DMS79 treated with DMSO at 0.1 percent for 48 hours (cell line): ENCODE data around the gene RLN1.
"Not testable (repeated sequence)": the region's sequence is repeated elsewhere in the genome, so short reads cannot be mapped to it uniquely, and the experiment has no call there.

Experiments
- DNase-seq: peaks from one replicate; lab custom pipeline; 2025; lab: John Stamatoyannopoulos, UW

RLN1 gene

DNA sequence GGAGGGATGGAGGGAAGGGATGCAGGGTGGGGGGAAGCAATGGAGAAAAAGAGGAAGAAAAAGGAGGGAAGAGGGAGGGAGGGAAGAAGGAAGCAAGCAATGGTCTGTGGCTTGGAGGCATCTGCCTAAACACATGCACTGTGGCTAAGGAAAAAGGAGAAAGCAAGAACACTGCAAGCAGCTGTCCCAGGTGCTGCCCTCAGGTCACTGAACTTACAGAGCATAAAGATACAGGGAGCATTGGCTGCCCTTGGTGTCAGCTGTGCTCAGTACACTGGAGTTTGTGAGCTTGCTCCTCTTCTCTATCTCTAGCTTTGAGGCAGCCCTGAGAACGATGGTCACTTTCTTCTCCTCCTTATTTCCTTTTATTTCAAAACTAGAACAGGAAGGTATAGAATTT, 18.1 kb downstream of the RLN1 start:
- not testable (repeated sequence) for DNase-seq

DNA sequence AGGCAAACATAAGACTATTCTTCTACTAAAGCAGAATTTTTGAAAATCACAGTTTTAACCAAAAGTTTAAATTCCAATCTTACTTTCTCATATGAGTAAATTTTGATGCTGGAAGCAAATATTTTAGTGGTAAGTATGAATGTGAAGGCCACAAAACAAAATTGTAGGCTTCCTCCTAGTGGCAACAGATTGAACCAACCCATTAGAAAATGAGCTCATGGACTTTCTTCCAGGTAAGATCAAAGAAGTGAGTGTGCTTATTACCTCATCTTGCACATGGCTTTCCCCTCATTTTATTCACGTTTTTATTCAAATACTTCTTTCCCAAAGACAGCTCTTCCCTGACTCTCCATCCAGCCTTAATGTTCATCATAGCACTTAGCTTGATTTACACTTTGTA, 18.6 kb downstream of the RLN1 start:
- DNase-seq = no peak

DNA sequence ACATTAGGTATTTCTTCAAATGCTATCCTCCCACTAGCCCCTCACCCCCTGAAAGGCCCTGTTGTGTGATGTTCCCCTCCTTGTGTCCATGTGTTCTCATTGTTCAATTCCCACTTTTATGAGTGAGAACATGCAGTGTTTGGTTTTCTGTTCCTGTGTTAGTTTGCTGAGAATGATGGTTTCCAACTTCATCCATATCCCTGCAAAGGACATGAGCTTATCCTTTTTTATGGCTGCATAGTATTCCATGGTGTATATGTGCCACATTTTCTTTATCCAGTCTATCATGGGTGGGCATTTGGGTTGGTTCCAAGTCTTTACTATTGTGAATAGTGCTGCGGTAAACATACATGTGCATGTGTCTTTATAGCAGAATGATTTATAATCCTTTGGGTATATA, 23.3 kb downstream of the RLN1 start:
- DNase-seq = not testable (repeated sequence)

DNA sequence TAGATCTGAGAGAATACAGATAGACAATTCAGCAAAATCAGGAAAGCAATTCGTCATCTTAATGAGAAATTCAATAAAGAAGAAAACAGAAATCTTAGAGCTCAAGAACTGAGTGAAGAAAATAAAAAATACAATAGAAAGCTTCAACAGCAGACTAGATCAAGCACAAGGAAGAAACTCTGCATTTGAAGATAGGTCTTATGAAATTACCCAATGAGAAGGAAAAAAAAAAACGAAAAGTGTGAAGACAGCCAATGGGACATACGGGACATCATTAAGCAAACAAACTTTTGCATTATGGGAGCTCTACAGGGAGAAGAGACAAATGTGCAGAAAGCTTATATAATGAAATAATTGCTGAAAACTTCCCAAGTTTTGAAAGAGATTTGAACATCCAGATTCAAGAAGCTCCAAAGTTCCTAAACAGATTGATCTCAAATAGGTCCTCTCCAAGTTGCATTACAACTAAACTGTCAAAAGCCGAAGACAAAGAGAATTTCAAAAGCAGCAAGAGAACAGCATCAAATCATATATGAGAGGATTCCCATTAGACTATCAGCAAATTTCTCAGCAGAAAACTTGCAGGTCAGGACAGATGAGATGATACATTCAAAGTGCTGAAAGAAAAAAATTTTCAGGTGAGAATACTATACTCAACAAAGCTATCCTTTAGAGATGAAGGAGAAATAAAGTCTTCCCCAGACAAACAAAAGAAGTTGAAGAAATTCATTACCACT, 24.3 kb downstream of the RLN1 start:
- no peak for DNase-seq

DNA sequence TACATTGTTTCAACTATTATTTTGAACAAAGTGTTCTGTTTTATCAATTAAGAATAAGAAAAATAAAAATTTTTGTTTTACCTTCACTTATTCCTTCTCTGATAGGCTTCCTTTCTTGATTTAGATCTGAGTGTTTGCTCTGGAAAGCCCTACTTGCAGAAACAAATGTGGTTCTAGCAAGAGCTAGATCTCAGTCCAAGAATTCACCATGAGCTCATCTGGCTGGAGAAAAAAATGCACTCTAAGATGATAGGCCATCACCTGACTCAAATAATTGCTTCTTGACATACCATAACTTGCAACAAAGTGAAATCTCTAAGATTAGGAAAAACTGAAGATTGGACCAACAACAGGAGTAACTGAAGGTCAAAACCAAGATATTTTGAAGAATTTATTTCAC, 28.8 kb downstream of the RLN1 start:
- DNase-seq = no peak

DNA sequence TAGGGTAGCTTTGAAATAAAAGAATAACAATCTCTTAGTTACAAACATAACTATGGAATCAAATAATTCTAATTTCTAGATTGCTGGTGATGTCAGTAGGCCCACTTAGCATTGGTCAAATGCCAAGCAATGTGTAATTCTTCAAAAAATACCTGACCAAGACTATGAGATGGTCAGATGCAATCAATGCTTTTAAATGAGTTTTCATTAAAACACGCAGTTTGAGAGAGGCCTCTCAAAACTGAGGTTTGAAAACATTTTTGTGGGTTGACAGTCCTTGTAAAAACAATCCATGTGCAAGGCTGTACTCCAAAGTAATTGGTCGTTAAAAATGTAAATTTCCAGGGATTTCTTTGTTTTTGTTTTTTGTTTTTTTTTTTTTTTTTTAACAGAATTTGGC, 33.9 kb downstream of the RLN1 start:
- no peak for DNase-seq

DNA sequence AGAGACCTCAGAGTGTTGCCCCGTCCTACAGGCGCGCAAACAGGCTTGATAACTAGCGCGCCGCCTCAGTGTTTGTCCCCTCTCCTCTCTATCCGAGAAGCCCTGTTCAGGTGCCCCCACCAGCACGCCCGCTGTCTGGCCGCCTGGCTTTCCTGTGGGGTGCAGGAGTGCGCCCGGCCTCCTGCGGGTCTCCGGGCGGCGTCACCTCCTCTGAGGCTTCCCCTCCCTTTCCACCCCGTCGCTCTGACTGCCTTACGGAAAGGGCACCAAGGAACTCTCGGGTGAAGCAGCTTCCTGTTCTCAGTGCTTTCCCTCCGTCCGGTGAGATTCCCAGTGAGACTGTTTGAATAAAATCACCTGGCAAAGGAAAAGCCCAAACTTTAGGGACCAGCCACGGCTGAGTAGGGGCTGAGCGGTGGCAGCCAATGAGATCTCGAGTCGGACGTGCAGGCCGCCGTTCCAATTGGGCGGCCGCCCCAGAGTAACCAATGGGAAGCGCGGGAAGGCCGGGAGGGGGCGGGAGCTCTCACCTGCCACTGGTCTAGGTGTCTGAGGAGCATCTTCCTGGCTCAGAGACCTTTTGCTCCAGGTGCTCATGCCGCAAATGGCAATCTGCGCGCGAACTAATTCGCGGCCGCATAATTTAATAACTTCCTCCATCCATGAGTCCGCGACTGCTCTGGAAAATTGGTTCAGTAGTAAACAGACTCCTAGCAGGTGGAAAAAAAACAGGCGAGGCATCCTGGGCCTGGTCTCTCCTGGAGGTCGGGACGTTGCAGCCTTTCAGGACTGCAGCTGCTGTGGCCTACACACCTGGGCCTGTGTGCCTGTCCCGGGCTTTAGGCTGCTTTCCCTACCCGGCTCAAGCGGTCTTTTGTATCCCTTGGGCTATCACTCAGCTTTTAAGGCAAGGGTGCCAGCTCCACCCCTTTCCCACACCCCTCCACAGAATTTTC, 35.6 kb downstream of the RLN1 start, which contains the start of gene RLN2:
Gene RLN2, minus strand, starts transcription at position 877 of the 956 bp plus-strand sequence. Its CDS starts 136 bp downstream, at position 741.
- not testable (repeated sequence) for DNase-seq

DNA sequence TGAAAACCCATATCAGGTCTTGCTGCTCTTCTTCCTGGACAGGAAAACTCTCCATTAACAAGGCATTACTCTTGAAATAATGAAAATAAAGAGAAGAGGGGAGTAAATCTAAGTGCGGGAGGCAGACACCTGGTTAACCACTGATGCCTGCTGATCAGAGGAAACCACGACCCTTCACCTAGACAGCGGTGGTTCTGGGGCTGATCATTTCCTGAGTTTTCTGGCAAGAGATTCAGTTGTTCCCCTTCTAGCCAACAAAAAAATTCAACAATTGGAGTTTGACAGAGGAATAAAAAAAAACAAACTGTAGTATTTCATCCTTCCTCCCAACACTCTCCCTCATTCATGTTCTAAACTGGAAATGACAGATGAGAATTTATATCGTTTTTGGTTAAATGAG, 38.1 kb downstream of the RLN1 start:
- no peak for DNase-seq

DNA sequence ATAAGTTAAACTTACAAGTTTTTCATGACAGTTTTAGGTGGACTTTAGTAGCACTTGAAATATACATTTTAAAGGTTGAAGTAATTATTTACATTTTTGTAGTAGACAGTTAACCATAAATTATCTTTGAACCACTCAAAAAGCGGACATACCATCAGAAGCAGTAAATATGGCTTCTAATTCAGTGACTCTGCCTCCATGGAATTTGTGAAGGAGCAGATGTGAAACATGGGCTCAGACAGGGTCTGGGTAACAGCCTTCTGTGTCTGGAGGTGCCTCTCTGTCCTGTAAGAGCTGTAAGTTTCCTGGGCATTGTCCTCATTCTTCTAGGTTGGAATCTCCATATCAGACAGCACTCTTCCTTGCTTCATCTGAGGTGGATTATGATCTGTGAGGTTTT, 47.5 kb downstream of the RLN1 start:
- DNase-seq = no peak

DNA sequence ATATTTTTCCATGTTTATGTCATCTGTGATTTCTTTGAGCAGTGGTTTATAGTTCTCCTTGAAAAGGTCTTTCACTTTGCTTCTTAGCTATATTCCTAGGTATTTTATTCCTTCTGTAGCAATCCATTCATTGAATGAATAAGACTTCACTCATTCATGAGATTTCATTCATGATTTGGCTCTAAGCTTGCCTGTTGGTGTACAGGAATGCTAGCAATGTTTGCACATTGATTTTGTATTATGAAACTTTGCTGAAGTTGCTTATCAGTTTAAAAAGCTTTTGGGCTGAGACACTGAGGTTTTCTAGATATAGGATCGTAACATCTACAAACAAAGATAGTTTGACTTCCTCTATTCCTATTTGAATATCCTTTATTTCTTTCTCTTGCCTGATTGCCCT, 51.1 kb downstream of the RLN1 start:
- DNase-seq = no peak

DNA sequence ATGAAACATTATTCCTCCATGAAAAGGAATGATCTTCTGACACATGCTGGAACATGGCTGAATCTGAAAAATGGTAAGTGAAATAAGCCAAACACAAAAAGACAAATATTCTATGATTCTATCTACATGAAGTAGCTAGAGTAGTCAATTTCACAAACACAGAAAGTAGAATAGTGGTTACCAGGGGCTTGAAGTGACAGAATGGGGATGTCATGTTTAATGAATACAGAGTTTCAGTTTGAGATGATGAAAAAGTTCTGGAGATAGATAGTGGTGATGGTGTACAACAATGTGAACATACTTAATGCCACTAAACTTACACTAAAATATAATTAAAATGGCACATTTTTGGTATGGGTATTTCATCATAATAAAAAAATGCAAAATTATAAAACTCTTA, 53.4 kb downstream of the RLN1 start:
- DNase-seq = no peak
